Activated CD8-positive, alpha-beta memory T cell treated with anti-CD3 and anti-CD28 coated beads, Interleukin-2, amount 50 U/mL, for 1 hour (primary cell): ENCODE results near the gene LMO1.

Experiments
- DNase-seq: peaks from one replicate; pipeline ENCODE4 v3.0.0-alpha.2; 2020; ENCODE audit errors: extremely low read depth

Gene LMO1

DNA sequence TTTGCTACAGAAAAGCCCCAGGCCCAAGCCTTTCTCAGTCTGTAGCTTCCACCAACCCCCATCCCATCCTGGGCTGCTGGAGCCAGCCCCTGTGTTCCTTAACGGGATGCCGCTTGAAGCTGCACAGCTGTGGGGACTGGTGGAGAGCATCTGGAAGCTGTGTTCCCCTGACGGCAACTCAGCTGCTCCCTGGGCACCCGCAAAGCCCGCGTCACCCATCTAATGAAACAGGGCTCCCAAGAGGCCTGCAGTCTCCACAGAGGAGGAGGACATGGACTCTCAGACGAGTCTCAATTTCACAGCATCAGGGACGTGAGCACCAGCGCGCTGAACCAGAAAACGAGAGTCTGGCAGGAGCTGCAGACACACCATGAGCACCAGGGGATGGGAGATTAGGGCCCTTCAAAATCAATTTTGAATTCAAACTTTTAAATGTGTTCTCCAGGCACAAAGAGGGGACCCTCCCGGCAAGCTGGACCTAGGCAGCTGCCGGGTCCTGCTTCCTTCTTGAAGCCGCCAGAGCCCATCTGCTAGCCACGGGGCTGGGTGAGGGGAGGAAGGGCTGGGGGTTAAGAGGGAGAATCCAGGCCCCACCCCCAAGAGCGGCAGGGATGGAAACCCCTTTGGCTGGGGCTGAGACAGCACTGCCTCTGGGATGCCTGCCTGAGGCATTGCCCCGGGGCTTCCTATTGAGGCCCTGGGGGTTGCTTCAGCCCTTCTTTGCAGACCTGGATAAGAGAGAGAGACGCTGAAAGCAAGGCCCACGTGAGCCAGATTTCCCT, 21.0 kb downstream of the LMO1 start:
- DNase-seq = no peak

DNA sequence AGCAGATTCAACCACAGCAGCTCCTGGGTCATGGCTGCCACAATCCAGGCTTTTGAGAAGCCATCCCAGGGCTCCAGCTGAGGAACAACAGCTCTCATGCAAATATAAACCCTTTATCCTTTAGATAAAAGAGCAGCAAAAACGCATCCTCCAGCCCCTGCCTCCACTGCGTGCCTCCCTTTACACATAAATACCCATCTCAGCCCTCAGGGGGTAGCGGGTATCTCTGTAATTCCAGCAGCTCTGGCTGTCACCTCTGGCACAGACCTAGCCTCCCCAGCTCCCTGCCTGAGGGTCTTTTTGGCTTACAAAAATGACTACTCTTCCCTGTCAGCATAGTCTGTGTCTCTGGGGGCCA, 21.6 kb downstream of the LMO1 start:
- no peak for DNase-seq

DNA sequence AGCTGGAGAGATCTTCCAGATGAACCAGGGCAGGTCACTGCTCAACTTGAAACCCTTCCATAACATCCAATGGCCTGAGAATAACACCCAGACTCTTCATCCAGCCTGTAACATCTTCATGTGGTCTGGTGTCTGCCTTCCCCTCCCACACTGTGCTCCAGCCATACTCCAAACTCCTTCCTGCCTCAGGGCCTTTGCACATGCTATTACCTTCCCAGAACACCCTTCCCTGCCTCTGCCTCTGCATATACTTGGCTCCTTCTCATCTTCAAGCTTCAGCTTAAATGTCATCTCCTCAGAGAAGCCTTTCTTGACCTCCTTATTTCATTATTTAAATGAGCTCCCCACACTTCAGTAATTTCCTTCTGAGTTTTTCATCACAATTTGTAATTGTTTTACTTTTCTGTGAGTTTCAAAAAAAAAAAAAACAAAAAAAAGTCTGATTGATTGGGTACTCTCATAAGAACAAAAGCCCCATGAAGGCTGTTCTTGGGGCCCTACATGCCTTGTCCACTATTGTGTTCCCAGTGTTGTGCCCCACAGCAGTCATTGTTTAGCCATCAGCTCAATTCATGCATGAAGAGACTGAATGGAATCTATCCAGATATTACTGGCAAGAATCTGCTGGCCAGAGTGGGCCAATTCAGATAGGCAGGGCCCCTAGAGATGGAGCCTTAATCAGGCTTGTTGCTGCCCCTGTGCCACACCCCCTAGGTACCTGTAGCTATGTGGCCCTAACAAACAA, 22.1 kb downstream of the LMO1 start:
- DNase-seq = no peak

DNA sequence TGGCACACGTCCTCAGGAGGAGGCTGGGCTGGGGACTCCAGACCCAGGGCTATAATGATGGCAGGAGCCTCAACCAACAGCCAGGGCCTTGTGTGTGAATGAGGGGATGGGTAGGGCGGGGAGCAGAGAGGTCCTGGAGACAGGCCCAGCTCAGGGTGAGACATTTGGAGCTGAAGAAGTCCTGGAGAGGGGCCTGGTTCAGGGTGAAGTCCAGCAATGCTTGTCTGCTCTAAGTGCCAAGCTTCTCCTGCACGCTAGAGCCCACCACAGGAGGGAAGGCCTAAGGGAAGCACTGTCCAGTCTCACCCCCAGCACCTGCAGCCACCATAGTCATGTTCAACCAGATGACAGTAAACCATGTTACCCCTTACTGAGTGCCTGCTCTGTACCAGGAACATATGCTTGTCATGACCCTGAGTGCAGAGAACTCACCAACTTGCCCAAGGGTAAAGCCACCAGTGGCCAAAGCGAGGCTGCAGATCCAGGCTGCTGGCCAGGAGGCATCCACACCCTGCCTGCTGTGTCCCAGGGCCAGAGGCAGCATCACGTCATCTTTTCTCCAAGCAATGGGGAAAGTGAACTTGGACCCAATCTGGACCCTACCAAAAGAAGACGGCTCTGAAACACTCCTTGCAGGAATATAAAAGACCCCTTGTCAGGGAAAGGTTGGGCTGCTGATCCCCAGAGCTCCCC, 24.0 kb downstream of the LMO1 start:
- no peak for DNase-seq

DNA sequence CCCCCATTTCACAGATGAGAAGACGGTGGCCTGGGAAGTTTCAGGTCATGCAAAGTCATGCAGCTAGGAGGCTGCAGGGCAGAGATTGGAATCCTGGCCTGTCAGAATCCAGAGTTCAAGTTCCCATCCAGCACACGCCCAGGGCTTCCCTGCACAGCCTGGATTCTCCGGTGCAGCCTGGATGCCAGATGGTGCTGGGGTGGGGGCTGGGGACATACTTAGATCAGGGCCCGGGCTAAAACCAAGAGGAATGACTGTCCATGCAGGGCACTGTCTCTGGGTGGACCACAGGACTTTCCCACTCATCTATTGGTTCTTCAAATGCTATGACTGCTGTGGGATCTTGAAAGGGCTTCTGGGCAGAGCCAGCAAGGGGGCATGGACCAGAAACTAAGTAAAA, 24.6 kb downstream of the LMO1 start:
- DNase-seq = no peak

DNA sequence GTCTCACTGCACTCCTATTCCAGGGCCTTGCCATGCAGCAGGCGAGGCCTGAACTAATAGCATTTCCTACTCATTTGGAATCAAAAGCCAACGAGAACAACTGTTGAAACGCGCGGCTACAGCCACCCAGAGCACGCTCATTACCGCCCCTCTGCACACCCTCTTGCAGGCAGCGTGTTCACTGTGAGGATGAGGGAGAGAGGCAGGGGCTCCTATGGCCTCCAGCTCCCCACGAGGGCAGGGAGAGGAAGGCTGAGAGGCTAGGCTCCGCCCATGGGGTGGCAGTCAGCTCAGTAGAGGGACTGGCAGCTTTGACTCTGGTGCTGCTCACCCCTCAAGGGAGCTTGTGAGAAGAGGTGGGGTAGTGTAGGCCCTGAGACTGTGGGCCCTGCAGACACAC, 26.2 kb downstream of the LMO1 start:
- no peak for DNase-seq

DNA sequence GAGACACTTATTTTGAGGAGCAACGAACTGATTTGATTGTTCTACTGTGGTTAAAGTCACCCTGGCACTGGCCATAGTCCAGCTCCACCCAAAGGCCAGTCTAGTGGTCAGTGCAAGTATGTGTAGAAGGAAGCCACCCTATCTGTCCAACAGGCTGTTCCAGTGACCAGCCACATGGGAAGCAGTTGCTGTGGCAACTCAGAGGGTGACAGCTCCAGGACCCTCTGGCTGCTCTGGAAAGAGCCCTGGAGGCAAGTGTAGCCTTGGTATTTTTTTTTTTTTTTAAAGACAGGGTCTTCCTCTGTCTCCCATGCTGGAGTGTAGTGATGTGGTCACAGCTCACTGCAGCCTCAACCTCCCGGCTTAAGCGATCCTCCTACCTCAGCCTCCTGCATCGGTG, 27.8 kb downstream of the LMO1 start:
- DNase-seq = no peak

DNA sequence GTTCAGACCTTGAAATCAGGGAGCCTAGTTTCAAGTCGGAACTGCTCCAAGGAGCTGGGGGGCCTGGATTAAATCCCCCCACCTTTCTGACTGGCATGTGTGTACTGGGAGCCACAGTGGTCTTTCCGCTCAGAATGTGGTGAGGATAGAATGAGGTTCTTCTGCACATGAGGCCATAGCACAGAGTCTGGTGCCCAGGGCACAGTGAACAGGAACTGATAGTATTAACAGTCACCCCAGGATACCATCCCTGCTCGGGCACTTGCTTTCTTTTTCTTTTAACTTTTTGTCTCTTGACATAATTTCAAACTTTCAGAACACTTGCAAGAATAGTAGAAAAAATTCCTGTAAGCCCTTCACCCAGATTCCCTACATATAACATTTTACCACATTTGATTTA, 28.8 kb downstream of the LMO1 start:
- DNase-seq = no peak

DNA sequence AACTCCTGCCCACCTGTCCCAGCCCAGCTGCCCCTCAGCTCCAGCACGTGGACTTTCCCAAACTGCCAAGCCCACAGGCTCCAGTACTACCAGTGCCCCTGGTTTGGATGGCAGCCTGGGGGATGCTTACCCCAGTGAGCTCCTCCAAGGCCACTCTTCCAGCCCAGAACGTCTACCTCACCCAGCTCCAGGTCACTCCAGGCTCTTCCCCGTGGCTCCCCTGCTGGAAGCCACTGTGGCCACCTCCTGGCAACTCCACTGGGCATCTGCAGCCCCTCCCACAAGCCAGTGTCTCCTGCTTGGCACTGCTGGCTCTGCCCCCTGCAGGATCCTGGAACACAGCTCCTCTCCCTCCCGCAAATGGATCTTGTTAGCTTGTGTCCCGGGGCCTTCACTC, 29.3 kb downstream of the LMO1 start:
- DNase-seq = no peak

DNA sequence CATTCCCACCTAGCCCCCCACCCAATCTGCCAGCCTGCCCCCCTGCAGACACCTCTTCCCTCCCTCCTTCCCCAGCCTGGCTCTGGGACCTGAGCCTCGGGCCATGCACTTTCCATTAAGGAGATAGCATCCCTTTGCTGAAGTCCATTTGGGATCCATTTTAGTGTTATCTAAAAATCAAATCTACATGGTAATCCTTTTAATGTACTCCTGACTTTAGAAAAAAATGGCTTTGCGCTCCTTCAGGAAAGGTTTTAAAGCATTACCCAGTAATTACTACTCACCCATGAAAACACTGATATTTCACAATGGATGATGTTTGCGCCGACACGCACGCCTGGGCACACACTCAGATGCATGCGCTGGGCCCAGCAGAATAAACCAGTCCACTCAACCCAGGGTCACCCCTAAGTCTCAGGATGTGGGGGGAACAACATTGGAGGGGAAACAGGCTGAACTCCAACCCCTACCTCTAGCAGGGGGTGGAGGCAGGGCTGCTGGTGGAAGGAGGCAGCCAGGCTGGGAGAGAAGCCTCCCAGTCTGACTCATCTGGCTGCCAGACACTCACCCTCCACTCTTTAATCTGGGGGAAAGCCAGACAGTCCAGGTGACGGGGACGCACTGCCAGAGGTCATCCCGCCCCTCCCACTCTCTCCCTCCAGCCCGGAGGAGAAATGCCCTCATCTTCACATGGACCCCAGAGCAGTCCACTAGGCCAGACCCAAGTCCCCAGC, 29.8 kb downstream of the LMO1 start:
- DNase-seq = no peak

DNA sequence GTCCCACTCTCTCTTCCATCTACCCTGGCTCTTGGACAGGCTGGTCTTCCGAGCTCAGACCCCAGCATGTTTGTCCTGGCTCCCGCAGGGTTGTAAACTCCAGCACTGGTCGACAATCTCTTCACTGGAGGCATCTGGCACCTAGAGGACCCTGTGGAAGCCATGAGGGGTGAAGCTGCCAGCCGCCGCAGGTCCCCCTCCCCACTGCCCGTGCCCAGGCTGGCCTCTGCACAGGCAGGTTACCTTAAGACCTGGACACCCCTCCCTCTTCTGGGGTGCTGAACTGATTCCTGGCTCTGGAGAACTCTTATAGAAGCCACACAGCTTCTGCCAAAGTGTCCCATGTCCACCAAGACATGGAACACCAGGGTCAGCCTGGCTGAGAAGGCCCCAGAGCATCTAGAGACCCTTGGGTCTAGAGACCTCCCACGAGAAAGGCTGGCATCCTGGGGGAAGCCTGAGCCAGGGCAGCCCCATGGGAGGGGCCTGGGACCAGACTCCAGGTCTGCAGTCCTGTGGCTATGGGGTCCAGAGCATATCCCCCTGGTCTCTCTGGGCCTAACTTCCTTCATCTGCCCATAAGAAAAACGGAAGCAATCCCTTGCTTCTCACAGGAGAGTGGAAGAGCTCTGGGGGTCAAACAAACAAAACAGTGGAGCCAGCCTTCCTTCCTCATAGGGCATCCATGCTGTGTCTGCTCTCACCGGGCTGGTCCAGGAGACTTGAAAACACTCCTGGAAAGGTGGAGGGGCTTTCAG, 30.6 kb downstream of the LMO1 start:
- no peak for DNase-seq

DNA sequence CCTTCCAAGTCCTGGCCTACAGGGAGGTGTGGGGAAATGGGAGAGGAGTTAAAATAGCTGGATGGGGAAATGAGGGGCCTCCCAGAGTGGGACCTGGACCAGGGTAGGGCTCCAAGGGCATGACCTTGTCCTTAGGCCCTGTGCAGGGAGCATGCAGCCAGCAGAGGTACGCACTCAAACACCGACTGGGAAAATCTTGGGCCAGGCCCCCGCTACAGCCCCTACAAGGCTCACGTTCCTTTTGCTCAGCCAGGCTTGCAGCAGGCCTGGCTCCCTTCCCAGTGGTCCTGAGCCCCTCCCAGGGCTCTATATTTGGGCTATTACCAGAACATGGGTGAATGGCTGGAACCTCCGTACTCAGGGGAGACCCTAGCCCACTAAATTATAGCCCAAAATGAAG, 31.3 kb downstream of the LMO1 start:
- DNase-seq = no peak

DNA sequence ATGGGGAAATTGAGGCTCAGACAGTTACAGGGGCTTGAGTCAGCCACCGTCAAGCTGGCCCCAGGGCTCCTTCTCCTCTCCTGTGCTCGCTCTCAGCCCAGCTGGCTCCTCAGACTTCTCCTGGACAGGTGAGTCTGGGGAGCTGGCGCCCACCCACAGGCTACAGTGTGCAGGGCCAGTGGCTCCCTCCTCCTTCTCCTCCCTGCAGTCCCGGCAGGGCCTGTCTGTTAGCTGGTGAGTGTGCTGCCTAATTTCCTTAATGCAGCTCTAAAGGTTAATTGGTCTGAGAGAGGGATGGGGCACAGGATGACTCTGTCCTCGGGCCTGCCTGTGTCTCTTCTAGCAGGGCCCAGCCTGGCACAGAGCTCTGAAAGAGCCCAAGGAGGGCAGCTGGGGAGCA, 31.7 kb downstream of the LMO1 start:
- no peak for DNase-seq

DNA sequence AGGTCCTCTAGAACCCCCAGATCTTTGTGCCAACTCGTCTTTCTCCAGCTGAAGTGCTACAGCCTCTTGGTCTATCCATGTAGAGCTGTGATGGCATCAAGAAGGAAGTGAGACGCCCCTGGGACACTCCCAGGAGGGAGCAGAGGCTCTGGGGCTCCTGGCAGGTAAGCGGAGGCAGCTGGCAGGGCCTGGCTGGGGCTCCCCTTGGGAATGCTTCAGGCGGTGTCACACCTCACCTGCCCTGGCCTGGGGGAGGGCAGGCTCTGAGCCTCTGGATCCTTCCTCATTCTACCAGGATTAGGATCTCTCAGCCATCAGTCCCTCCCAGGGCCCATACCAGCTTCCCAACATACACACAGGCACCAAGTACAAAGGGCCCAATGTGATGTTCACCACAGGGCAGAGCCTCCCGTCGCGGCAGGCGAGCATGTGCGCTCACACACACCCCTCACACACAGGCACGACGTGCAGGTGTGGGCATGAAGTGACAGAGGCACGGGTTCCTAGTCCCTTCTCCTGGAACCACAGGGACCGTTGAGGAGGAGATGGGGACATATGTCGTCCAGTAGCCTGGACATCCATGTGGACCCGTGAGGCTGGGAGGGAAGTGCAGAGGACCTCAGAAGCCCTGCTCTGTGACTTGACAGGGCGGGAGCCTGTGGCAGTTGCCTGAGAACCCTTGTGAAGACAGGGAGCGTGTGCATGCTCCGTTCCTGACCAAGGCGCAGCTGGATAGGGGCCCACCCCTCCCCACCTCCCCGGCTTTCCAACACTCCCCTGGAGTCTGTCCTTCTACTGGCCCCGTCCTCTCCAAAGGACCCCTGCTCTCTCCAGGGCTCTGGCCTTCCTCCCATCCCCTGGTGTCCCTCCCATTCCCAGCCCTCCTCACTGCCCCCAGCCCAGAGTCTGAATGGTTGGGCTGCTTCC, 32.5 kb downstream of the LMO1 start:
- no peak for DNase-seq

DNA sequence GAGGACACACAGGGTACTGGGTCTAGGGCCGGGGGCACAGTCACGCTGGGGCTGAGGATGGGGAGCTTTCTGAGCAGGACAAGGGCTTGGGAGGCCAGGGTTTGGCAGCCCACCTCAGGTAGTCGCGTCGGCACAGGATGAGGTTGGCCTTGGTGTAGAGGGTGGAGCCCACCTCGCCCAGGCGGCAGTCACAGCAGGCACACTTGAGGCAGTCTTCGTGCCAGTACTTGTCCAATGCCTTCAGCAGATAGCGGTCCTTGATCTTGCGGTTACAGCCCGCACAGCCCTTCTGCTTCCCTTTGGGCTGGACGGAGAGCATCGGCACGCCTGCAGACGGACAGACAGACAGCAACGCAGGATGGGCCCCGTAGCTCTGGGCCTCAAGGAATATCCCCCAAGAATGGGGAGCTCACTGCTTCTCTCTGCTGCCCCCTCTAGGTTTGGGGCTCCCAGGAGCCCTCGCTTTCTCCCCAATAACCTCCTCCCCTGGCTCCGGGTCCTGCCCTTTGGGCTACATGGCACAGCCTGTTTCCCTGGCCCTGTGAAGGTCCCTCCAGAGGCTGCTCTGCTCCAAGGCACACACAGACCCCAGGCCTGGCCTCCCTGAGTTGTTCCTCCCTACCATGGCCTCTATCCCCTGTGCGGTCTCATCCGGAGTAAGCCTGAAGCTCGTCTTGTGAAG, 33.4 kb downstream of the LMO1 start:
- DNase-seq = no peak

DNA sequence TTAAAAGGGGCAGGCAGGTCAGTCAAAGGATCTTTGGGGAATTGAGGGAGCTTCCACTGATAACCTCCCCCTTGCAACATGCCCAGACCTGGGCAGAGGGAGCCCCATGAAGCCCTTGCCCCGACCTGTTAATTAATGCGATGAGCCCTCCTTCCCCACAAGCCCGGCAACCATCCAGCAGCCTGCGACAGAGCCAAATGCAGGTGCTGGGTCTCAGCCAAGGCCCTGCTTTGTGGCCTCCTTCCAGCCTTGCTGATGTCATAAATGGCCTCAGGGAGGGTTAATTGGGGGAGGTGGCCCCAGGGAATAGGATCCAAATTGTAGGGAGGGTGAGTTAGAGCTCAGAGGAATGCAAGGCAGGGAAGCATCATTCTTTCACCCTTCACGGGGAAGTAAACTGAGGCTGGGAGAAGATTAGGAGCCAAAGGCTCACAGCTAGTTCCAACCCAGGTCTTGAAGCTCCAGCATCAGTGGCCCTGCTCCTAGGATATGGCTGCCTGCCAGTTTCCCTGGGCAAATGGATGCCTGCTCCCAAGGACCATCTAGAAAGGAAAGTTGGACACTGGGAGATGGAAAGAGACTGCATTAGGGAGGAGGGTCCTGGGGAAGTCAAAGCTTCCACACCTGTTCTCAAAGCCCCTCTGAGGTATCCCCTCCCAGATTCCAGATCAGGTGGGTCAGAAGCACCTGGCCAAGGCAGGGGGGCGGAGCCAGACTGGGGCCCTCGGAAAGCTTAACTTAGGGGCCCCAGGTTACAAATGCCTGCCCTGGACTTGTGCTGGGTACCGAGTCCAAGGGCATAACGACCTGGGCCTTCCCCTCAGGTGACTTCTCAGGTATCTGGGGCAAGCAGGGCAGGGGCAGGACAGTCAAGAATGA, 34.1 kb downstream of the LMO1 start:
- DNase-seq = no peak

DNA sequence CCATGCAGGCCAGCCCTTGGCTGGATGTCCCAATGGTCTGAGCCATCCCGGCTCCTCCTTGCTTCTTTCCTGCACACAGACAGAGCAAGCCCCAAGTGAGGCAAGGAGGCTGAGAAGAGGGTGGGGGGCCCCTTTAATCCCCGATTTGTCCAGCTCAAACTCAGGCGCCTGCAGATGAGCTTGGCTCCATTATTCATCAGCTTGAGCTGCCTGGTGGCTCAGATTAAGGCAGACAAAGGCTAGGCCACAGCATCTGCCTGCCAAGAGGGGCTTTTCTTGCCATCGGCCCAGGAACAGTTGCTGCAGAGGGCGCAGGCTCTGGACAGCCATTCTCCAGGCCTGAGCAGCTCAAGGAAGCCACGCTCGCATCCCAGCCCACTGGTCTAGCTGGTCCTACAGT, 35.4 kb downstream of the LMO1 start:
- DNase-seq = no peak

DNA sequence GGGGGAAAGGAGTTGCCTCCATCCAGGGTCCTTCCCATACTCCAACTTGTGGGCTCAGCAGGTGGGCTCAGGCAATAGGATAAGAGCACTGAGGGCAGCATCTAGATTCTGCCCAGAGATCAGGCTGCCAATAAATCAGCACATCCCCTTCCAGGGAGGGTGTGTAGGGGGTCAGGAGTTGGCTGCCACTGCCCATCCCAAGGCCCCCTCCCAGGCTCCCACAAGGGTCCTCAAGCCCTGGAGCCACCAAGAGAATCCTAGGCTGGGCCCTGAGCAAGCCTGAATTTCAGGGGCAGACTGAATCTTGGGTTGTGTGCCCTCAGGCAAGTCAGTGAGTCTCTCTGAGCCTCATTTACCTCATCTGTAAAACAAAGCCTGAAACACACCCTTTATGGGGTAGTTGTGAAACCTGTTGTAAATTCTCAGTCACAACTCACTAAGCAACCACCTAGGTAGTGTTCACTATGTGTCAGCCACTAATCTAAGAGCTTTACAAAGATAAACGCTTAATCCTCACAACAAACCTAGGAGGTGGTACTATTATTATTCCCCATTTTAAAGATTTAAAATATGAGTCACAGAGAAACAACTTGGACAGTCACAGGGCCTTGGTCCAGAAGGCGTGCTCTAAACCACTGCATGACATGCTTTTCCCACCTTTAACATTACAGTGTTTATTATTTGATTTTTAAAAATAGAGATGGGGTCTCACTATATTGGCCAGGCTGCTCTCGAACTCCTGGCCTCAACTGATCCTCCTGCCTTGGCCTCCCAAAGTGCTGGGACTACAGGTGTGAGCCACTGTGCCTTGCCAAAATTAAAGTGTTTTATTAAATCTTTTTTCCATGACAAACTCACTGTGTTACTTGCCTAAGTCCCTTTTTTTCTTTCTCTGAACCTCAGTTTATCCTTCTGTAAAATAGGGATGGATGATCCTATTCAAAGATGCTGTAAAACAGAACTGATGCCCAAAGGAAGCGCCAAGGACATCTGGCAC, 36.2 kb downstream of the LMO1 start:
- DNase-seq = no peak
